Smooth muscle cell (in vitro differentiated cells): Measurements from ENCODE around the gene TMEM74B. TPM values are rescaled to one million over a fixed set of nuclear protein-coding genes. Genes with fewer than 3 reads are reported as not detected.

Experiments used
- DNase-seq: peaks from one replicate; lab custom pipeline; 2025; ENCODE audit not compliant: unreplicated experiment; lab: John Stamatoyannopoulos, UW
- H2AFZ ChIP-seq: fragments of 200-600 bp; sonication (generic); 2 replicates; pipeline ENCODE4 v1.6.0; 2016; ENCODE audit warnings: antibody characterized with exemption, low read depth, mild to moderate bottlenecking
- H3F3A ChIP-seq: fragments of 200-600 bp; sonication (generic); 2 replicates; pipeline ENCODE4 v1.6.0; 2017; ENCODE audit warnings: antibody characterized with exemption, low read depth
- H3K27ac ChIP-seq: fragments of 200-600 bp; sonication (generic); 2 replicates; pipeline ENCODE4 v1.5.1; 2016; ENCODE audit warnings: low read depth, mild to moderate bottlenecking
- H3K27me3 ChIP-seq: fragments of 200-600 bp; sonication (generic); 2 replicates; pipeline ENCODE4 v1.6.1; 2016; ENCODE audit warnings: low read depth, mild to moderate bottlenecking
- H3K36me3 ChIP-seq: fragments of 200-600 bp; sonication (generic); 2 replicates; pipeline ENCODE4 v1.5.1; 2016; ENCODE audit warnings: low read depth
- H3K4me1 ChIP-seq: fragments of 200-600 bp; sonication (generic); 2 replicates; pipeline ENCODE4 v1.5.1; 2016; ENCODE audit warnings: low read depth
- H3K4me2 ChIP-seq: fragments of 200-600 bp; sonication (generic); 2 replicates; pipeline ENCODE4 v1.6.0; 2016; ENCODE audit warnings: mild to moderate bottlenecking
- H3K4me3 ChIP-seq: fragments of 200-600 bp; sonication (generic); 2 replicates; pipeline ENCODE4 v1.5.1; 2016; ENCODE audit warnings: mild to moderate bottlenecking
- H3K79me2 ChIP-seq: fragments of 200-600 bp; sonication (generic); 2 replicates; pipeline ENCODE4 v1.6.0; 2016; ENCODE audit warnings: low read depth, mild to moderate bottlenecking
- H3K9ac ChIP-seq: fragments of 200-600 bp; sonication (generic); 2 replicates; pipeline ENCODE4 v1.6.0; 2016; ENCODE audit warnings: low read depth
- H3K9me3 ChIP-seq: fragments of 200-600 bp; sonication (generic); replicated peaks from 2 replicates; pipeline ENCODE4 v1.5.1; 2016; ENCODE audit warnings: low read depth
- H4K20me1 ChIP-seq: fragments of 200-600 bp; sonication (generic); 2 replicates; pipeline ENCODE4 v1.6.0; 2016; ENCODE audit warnings: low read depth
- CTCF ChIP-seq: fragments of 200-600 bp; sonication (generic); IDR thresholded peaks from 2 replicates; pipeline ENCODE4 v1.5.1; 2017; ENCODE audit warnings: borderline replicate concordance, mild to moderate bottlenecking, antibody characterized with exemption; ENCODE audit not compliant: insufficient read depth, poor library complexity, severe bottlenecking
- WGBS: methylation state at CpG from one replicate; pipeline ENCODE4 v1.1.7; 2016; ENCODE audit warnings: low lambda C conversion rate; 5-methylcytosine and 5-hydroxymethylcytosine counted together
- polyA plus RNA-seq: library from polyadenylated mRNA; unstranded; fragments of >200 nt; fragmentation: Nextera tagmentation; extraction: Ambion mirVana; gene quantifications from 2 replicates; pipeline ENCODE4 v1.2.1, GENCODE V29; 2016
- total RNA-seq: library from RNA; depleted of rRNA; stranded (reverse); fragments of >200 nt; gene quantifications from 2 replicates; pipeline ENCODE4 v1.2.3, GENCODE V29; 2014

Gene TMEM74B
- total and polyA plus RNA-seq, 2 experiments from 2014 or later: 0.94 TPM; not detected in 1

- Histone ChIP-seq H3K9me3 (no peaks in the 10 kb centered on the region), H3K27ac (no peak overlapping the region), H2AFZ (no peak overlapping the region), H3K36me3 (peaks cover 11% of the 10 kb centered on the region), H3K4me3 (no peak overlapping the region), H3K4me2 (no peak overlapping the region), H3F3A (no peaks in the 10 kb centered on the region), H3K79me2 (no peaks in the 10 kb centered on the region), H4K20me1 (peaks cover 27% of the 10 kb centered on the region), H3K9ac (no peak overlapping the region), H3K27me3 (no peaks in the 10 kb centered on the region), H3K4me1 (no peaks in the 10 kb centered on the region)
- no peak for DNase-seq
- 98% methylated on average over 5 of the region's 5 CpGs for WGBS
- TF ChIP-seq CTCF: no peak
Observed at GRCh38 chr20:1169224-1169623, 15.6 kb downstream of the TMEM74B start.

- Histone ChIP-seq H4K20me1 (peaks cover 30% of the 10 kb centered on the region), H3K9me3 (no peaks in the 10 kb centered on the region), H3K27ac (no peak overlapping the region), H3K79me2 (no peaks in the 10 kb centered on the region), H3K4me3 (no peak overlapping the region), H3K4me1 (no peaks in the 10 kb centered on the region), H3K9ac (no peak overlapping the region), H3K4me2 (no peak overlapping the region), H3F3A (no peaks in the 10 kb centered on the region), H3K36me3 (peaks cover 17% of the 10 kb centered on the region), H3K27me3 (no peaks in the 10 kb centered on the region), H2AFZ (no peak overlapping the region)
- DNase-seq: no peak
- no peak for TF ChIP-seq CTCF
- WGBS: 100% methylated on average over 1 of the region's 1 CpG
Observed at GRCh38 chr20:1166948-1167720, 17.6 kb downstream of the TMEM74B start.

GRCh38 chr20:1165941-1166340 is 18.8 kb downstream of the TMEM74B start:
- H3K27ac ChIP-seq: no peak overlapping the region
- no peak overlapping the region for H3K4me2 ChIP-seq
- H3K4me3 ChIP-seq: no peak overlapping the region
- WGBS: 98% methylated on average over 9 of the region's 9 CpGs
- H2AFZ ChIP-seq: no peak overlapping the region
- no peak for DNase-seq
- H3K36me3 ChIP-seq: peaks cover 17% of the 10 kb centered on the region
- peaks cover 27% of the 10 kb centered on the region for H4K20me1 ChIP-seq
- no peak for TF ChIP-seq CTCF
- H3K79me2 ChIP-seq: no peaks in the 10 kb centered on the region
- no peak overlapping the region for H3K9ac ChIP-seq
- no peaks in the 10 kb centered on the region for H3K9me3 ChIP-seq
- no peaks in the 10 kb centered on the region for H3K4me1 ChIP-seq
- H3K27me3 ChIP-seq: no peaks in the 10 kb centered on the region
- no peaks in the 10 kb centered on the region for H3F3A ChIP-seq

GRCh38 chr20:1165521-1165920 is 19.3 kb downstream of the TMEM74B start:
- Histone ChIP-seq H3K4me1 (no peaks in the 10 kb centered on the region), H3K9me3 (no peaks in the 10 kb centered on the region), H3K27ac (no peak overlapping the region), H2AFZ (no peak overlapping the region), H3K9ac (no peak overlapping the region), H3K36me3 (peaks cover 17% of the 10 kb centered on the region), H3K79me2 (no peaks in the 10 kb centered on the region), H3K27me3 (no peaks in the 10 kb centered on the region), H3F3A (no peaks in the 10 kb centered on the region), H3K4me3 (no peak overlapping the region), H3K4me2 (no peak overlapping the region), H4K20me1 (peaks cover 23% of the 10 kb centered on the region)
- TF ChIP-seq CTCF: no peak
- WGBS: 100% methylated on average over 1 of the region's 1 CpG
- DNase-seq: no peak
